ENCODE results near the gene TMPRSS3. TPM values are rescaled to one million over a fixed set of nuclear protein-coding genes. Genes with fewer than 3 reads are reported as not detected.

TMPRSS3 gene
- total and polyA plus RNA-seq, 9 of the 15 experiments (the other 6 are each of a cell fraction or from before 2014, with no cell fraction given), result 0.07 TPM; not detected in 8

DNA sequence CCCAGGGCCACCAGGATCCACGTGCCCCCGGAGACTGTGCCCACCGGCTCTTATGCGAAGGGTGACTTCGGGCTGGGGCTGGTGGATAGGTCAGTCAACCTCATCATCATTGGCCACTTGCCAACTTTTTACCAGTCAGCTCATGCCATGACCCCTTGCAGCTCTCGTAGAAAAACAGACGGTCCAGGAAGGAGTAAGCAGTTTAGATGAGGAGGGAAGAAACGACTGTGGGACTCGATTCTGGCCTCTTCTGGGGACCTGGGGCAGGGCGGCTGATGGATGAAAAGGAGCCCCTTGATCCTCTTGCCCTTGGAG is 48.9 kb upstream of the TMPRSS3 start:
- no peak for DNase-seq (ENCODE audit: extremely low read depth in 1 of 4, low spot score in 3 of 4)
- POLR2A ChIA-PET, result interaction anchor here (0.8 to 0.9 kb wide), 2 partner anchors 23 to 104 kb away, joined by 3 read pairs; no protein-coding TSS in a partner anchor
- H3K9me1 ChIP-seq (ENCODE audit: control insufficient read depth, insufficient read depth, low read length), result no peaks in the 10 kb centered on the region
- in situ Hi-C loops (cut with MboI), result loop anchor here (5.0 to 10.0 kb wide), 3 partner anchors 67 to 287 kb away; partner anchors contain the start of gene TFF3
- H4K20me1 ChIP-seq (replicated peaks; ENCODE audit: control insufficient read depth, insufficient read depth, low read length), result peaks cover 3% of the 10 kb centered on the region; the same call in 1 of the 2 replicates
- H3K27ac ChIP-seq (ENCODE audit: extremely low read depth, low read depth, low read length), result no peak overlapping the region
- no peak overlapping the region for H3K9ac ChIP-seq (ENCODE audit: insufficient read depth in 1 of 2, low read depth in 2 of 2, low read length in 2 of 2)
- no peak for ATAC-seq
- H3K4me2 ChIP-seq (ENCODE audit: insufficient read depth, low read length), result no peak overlapping the region
- peaks cover 3 to 34% of the 10 kb centered on the region in 2 experiments; a peak in 3 of 5 replicates for H3K27me3 ChIP-seq (ENCODE audit: control insufficient read depth in 2 of 2, insufficient read depth in 2 of 2, low read length in 2 of 2)
- intact Hi-C loops (cut with micrococcal nuclease), result no loop called here
- TF ChIP-seq NFIC (IDR thresholded peaks at IDR 0.05) (peak; percentile 87), BCL6 (CRISPR knock-in tag; IDR thresholded peaks at IDR 0.05) (no peak), NFIX (CRISPR knock-in tag; IDR thresholded peaks at IDR 0.05; ENCODE audit: low read depth) (peak; percentile 71)
- no peak for FAIRE-seq
- CTCF ChIA-PET (ENCODE audit: low intra/inter-chr PET ratio), result interaction anchor here (0.6 to 1.6 kb wide), 3 partner anchors 104 to 389 kb away, joined by 3 to 4 read pairs (median 3); no protein-coding TSS in a partner anchor
- no peak overlapping the region for H2AFZ ChIP-seq (ENCODE audit: low read depth, low read length)
- no peaks in the 10 kb centered on the region for H3K9me3 ChIP-seq (replicated peaks; ENCODE audit: control insufficient read depth, insufficient read depth, low read depth, low read length)
- no peak overlapping the region for H3K4me3 ChIP-seq
- WGBS (ENCODE audit: insufficient coverage, low coverage, missing lambda C conversion rate), result 36% methylated on average over 10 of the region's 10 CpGs
- H3K36me3 ChIP-seq (ENCODE audit: control insufficient read depth, insufficient read depth, low read length), result no peaks in the 10 kb centered on the region
- no TSS peak for BruUV-seq (replicated peaks)
- no peaks in the 10 kb centered on the region for H3K79me2 ChIP-seq (ENCODE audit: control insufficient read depth, insufficient read depth, low read length)
- H3K4me1 ChIP-seq (replicated peaks in 1 of 2; ENCODE audit: control insufficient read depth in 2 of 2, insufficient read depth in 2 of 2, low read length in 2 of 2), result peaks cover 0 to 5% of the 10 kb centered on the region in 2 experiments; a peak in 1 of 5 replicates

DNA sequence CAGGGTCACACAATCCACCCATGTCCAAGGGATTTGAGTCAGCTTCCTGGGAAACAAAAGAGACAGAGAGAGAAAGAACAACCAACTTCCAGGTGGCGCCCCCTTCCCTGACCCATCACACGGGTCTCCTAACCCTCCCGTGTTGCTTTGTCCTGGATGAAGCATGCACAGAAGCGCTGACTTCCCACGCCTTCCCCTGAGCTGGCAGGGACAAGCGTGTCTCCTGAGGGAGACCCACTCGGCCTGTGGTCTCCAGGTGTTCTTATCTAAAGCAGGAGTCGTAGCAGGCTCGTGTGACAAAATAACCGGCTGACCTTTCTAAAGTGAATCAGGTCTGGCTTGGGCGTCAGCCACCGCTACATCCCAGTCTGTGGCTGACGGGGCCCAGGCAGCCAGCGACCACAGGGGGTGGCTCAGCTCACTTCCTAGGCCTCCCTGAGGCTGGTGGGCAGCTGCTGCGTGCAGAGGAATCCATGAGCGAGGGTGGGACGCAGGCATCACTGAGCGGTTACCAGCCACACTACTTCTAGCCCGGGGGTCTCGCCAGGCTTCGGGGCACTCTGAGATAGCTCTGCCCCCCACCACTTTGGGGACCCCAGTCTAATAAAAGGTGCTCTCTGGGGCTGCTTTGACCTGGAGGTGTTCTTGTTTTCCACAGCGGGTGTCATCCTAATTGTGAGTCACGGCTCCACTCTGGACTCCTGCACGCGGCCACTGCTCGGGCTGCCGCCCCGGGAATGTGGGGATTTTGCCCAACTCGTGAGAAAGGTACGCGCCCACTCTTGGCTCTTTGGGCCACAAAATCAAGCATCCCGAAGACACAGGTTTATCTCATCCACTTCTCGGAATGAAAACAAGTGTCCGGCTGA is 48.3 kb upstream of the TMPRSS3 start:
- no peak for FAIRE-seq
- H3K27me3 ChIP-seq (ENCODE audit: control insufficient read depth in 2 of 2, insufficient read depth in 2 of 2, low read length in 2 of 2), result peaks cover 3 to 38% of the 10 kb centered on the region in 2 experiments; a peak in 3 of 5 replicates
- CTCF ChIA-PET (ENCODE audit: low intra/inter-chr PET ratio), result interaction anchor here (1.6 kb wide), 1 partner anchor 299 kb away, joined by 4 read pairs; no protein-coding TSS in a partner anchor
- ATAC-seq, result no peak
- no peak overlapping the region for H3K4me3 ChIP-seq
- in situ Hi-C loops (cut with MboI), result loop anchor here (10.0 kb wide), 1 partner anchor 129 kb away; the partner anchor contains the start of gene TFF3
- no peak overlapping the region for H3K27ac ChIP-seq (ENCODE audit: extremely low read depth, low read depth, low read length)
- BruUV-seq (replicated peaks), result no TSS peak
- no peaks in the 10 kb centered on the region for H3K9me3 ChIP-seq (replicated peaks; ENCODE audit: control insufficient read depth, insufficient read depth, low read depth, low read length)
- WGBS (ENCODE audit: insufficient coverage, low coverage, missing lambda C conversion rate), result 23% methylated on average over 34 of the region's 34 CpGs
- POLR2A ChIA-PET, result interaction anchor here (0.8 kb wide), 1 partner anchor 104 kb away, joined by 3 read pairs; no protein-coding TSS in a partner anchor
- intact Hi-C loops (cut with micrococcal nuclease), result no loop called here
- no peaks in the 10 kb centered on the region for H3K79me2 ChIP-seq (ENCODE audit: control insufficient read depth, insufficient read depth, low read length)
- no peak overlapping the region for H3K4me2 ChIP-seq (ENCODE audit: insufficient read depth, low read length)
- no peak for DNase-seq (ENCODE audit: extremely low read depth in 1 of 4, low spot score in 3 of 4)
- peaks cover 0 to 5% of the 10 kb centered on the region in 2 experiments; a peak in 1 of 5 replicates for H3K4me1 ChIP-seq (replicated peaks in 1 of 2; ENCODE audit: control insufficient read depth in 2 of 2, insufficient read depth in 2 of 2, low read length in 2 of 2)
- H3K36me3 ChIP-seq (ENCODE audit: control insufficient read depth, insufficient read depth, low read length), result no peaks in the 10 kb centered on the region
- H2AFZ ChIP-seq (ENCODE audit: low read depth, low read length), result no peak overlapping the region
- H3K9ac ChIP-seq (ENCODE audit: insufficient read depth in 1 of 2, low read depth in 2 of 2, low read length in 2 of 2), result no peak overlapping the region
- H4K20me1 ChIP-seq (replicated peaks; ENCODE audit: control insufficient read depth, insufficient read depth, low read length), result peaks cover 3% of the 10 kb centered on the region; the same call in 1 of the 2 replicates
- no peaks in the 10 kb centered on the region for H3K9me1 ChIP-seq (ENCODE audit: control insufficient read depth, insufficient read depth, low read length)
- no peak for TF ChIP-seq GATAD2A (IDR thresholded peaks at IDR 0.05)
- TF ChIP-seq, protein P1, sequence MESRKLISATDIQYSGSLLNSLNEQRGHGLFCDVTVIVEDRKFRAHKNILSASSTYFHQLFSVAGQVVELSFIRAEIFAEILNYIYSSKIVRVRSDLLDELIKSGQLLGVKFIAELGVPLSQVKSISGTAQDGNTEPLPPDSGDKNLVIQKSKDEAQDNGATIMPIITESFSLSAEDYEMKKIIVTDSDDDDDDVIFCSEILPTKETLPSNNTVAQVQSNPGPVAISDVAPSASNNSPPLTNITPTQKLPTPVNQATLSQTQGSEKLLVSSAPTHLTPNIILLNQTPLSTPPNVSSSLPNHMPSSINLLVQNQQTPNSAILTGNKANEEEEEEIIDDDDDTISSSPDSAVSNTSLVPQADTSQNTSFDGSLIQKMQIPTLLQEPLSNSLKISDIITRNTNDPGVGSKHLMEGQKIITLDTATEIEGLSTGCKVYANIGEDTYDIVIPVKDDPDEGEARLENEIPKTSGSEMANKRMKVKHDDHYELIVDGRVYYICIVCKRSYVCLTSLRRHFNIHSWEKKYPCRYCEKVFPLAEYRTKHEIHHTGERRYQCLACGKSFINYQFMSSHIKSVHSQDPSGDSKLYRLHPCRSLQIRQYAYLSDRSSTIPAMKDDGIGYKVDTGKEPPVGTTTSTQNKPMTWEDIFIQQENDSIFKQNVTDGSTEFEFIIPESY (CRISPR knock-in tag; IDR thresholded peaks at IDR 0.05), result 0 out of 2 replicates have a peak, but pooled peaks have one; percentile 18
- TF ChIP-seq, protein P2, sequence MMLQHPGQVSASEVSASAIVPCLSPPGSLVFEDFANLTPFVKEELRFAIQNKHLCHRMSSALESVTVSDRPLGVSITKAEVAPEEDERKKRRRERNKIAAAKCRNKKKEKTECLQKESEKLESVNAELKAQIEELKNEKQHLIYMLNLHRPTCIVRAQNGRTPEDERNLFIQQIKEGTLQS (IDR thresholded peaks at IDR 0.05), result no peak
- TF ChIP-seq, protein P2 (CRISPR knock-in tag; conservative IDR thresholded peaks at IDR 0.05), result no peak
